ENCODE results near the gene ANO4.

The ANO4 gene

DNA sequence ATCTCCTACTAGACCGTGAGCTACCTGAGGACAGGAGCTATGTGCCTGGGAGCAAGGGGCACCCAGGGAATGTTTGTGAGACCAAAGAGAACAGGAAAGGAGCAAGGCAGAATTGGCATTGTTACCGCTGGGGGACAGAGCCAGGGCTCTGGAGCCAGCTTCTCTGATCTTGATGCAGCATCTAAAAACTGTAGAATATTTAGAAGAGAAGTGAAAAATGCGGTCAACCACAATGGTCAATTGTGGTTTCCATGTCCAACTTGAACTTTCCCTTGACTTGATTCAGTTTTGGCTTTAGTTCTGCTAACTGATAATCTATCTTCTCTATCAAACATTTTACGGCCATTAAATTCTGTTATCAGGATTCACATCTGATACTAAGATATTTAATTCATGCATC is 201.2 kb downstream of the ANO4 start:
- no peak for TF ChIP-seq ZFX (IDR thresholded peaks at IDR 0.05; ENCODE audit: borderline replicate concordance)
- TF ChIP-seq, protein P1, sequence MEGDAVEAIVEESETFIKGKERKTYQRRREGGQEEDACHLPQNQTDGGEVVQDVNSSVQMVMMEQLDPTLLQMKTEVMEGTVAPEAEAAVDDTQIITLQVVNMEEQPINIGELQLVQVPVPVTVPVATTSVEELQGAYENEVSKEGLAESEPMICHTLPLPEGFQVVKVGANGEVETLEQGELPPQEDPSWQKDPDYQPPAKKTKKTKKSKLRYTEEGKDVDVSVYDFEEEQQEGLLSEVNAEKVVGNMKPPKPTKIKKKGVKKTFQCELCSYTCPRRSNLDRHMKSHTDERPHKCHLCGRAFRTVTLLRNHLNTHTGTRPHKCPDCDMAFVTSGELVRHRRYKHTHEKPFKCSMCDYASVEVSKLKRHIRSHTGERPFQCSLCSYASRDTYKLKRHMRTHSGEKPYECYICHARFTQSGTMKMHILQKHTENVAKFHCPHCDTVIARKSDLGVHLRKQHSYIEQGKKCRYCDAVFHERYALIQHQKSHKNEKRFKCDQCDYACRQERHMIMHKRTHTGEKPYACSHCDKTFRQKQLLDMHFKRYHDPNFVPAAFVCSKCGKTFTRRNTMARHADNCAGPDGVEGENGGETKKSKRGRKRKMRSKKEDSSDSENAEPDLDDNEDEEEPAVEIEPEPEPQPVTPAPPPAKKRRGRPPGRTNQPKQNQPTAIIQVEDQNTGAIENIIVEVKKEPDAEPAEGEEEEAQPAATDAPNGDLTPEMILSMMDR (IDR thresholded peaks at IDR 0.05), result no peak
- no peak overlapping the region for H3K27ac ChIP-seq

DNA sequence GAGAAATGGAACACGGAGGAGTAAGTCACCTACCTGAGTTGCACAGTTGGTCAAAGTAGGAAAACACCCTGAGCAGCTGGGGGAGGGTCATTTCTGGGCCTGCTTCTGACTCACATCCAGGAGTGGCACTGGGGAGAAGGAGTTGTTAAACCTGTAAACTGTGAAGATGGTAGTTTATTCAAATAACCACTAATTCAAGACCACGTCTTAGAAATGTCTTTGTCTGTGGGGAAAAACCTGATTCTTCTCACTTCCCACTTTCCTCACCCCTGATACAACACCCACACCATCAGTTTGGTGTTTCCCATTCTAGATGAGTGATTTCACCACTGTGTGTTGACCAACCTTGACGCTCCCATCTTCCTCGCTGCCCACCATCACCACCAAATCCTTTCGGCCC is 207.1 kb downstream of the ANO4 start:
- TF ChIP-seq, protein P1 (IDR thresholded peaks at IDR 0.05), result no peak
- TF ChIP-seq ZFX (IDR thresholded peaks at IDR 0.05; ENCODE audit: borderline replicate concordance), result no peak
- no peak overlapping the region for H3K27ac ChIP-seq

DNA sequence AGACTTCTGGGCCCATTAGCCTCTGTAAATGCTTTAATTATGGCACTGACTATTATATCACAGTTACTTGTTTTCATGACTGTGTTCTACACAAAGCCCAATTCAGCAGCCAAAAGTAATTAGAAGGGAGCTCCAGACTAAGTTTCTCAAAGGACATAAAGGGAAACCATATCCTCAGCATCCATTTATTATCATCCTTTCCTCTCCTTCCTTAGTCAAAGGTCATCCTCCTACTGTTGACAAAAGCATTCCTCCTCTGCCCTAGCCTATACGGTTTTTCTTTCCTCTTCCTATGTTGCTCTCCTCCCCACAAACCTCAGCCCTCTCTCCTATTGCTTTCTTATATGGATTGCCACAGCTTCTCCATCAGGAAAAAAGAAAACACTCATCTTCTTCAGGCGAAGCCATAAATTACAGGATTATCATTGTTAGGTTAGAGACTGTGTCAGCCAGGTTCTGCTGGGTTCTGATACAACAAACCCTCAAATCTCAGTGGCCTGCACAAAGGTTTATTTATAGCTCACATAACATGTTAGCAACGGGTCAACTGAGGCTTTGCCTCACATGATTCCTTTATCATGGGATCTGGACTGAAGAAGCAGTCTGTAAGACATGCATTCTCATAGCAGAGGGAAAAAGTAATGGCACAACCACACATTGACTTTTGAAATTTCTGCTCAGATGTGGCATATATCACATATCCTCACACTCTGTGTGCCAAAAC is 208.3 kb downstream of the ANO4 start:
- TF ChIP-seq, protein P1 (IDR thresholded peaks at IDR 0.05), result no peak
- TF ChIP-seq ZFX (IDR thresholded peaks at IDR 0.05; ENCODE audit: borderline replicate concordance), result no peak
- H3K27ac ChIP-seq, result no peak overlapping the region

DNA sequence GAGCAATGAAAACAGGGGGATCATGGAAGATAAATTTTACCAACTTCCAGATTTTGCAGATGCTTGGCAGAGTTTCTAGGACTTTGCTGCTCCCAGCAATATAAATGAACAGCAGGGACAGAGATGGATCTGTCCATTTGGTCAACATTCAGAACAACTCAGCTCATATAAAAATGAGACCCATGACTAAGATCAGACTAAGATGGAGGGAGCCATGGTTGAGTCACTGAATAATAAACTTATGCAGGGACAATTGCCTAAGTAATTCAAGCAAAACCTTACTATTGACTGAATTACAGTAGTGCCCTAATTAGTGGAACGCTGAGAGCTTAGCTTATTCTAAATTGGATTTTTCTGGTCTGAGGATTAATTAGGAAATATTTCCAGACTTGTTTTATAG is 210.3 kb downstream of the ANO4 start:
- TF ChIP-seq, protein P1 (IDR thresholded peaks at IDR 0.05), result no peak
- no peak for TF ChIP-seq ZFX (IDR thresholded peaks at IDR 0.05; ENCODE audit: borderline replicate concordance)

DNA sequence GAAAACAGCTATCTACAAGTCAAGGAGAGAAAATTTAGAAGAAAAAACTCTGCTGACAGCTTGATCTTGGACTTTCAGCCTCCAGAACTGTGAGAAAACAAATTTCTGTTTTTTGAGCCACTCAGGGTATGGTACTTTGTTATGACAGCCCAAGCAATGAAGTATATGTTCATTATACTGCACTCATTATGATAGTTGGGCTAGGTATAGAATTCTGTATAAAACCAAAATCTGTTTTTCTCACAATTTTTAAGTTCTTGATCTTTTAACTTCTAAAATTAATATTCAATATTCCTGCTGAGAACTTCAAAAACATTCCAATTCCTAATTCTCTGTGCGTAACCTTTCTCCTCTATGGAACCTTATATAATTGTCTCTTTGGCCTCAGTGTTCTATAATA is 214.7 kb downstream of the ANO4 start:
- H3K27ac ChIP-seq, result no peak overlapping the region
- TF ChIP-seq ZFX (IDR thresholded peaks at IDR 0.05; ENCODE audit: borderline replicate concordance), result no peak
- TF ChIP-seq, protein P1 (IDR thresholded peaks at IDR 0.05), result no peak

More for the DNA sequence above, 210.3 kb downstream of the ANO4 start:
- no peak overlapping the region for H3K27ac ChIP-seq

DNA sequence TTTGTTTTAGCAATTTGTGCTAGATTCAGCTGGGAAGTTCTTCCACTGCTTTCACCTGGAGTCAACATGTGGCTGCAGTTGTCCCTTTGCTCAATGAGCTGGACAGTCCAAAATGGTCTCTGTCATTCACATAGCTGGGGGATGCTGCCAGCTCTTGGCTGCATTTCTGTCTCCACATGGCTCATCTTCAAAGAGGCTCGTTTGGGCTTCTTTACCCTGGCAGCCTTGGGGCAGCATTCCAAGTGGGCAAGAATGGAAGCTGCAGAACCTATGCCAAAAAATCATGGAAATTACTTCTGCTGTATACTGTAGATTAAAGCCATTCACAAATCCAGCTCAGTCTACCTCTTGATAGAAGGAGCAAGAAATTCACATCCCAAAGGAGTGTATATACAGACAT is 216.3 kb downstream of the ANO4 start:
- TF ChIP-seq ZFX (IDR thresholded peaks at IDR 0.05; ENCODE audit: borderline replicate concordance), result no peak
- TF ChIP-seq, protein P1 (IDR thresholded peaks at IDR 0.05), result no peak
- H3K27ac ChIP-seq, result no peak overlapping the region

DNA sequence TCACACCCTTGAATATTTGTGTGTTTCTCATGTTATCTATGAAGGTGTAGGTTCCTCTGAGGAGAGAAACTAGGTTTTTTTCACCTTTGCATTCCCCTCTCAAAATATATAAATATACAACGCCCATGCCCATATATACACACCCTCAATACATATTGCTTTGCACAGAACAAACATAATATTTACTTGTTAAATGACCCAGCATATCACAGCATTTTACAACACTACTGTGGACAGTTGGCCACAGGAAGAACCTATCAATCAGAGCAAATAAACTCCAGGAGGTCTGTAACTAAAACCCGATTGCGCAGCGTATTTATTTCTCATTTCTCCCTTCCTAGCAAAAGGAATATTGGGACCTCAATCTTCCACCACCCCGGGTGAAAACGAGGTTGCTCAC is 219.4 kb downstream of the ANO4 start:
- TF ChIP-seq ZFX (IDR thresholded peaks at IDR 0.05; ENCODE audit: borderline replicate concordance), result no peak
- TF ChIP-seq, protein P1 (IDR thresholded peaks at IDR 0.05), result no peak
- H3K27ac ChIP-seq, result no peak overlapping the region
